CD4-positive, alpha-beta T cell treated with Interleukin-6 for 4 hours (primary cell): Measurements from ENCODE around the gene SSU72.
"Not testable (repeated sequence)": the region's sequence is repeated elsewhere in the genome, so short reads cannot be mapped to it uniquely, and the experiment has no call there.

Source experiments
- DNase-seq: peaks from one replicate; pipeline ENCODE4 v3.0.0-alpha.2; 2020; ENCODE audit warnings: mixed read lengths

Gene SSU72

GRCh38 chr1:1540090-1540817 lies 34.4 kb downstream of the SSU72 start, which contains the start of gene TMEM240:
Gene TMEM240, minus strand, starts transcription at chr1:1540624. Its CDS starts 278 bp downstream, at chr1:1540346.
- DNase-seq: peak; percentile 68

- no peak for DNase-seq
These were observed 35.2 kb downstream of the SSU72 start for GRCh38 chr1:1539310-1540089.

GRCh38 chr1:1538989-1539309 lies 35.7 kb downstream of the SSU72 start:
- no peak for DNase-seq

- DNase-seq: no peak
These were observed 36.3 kb downstream of the SSU72 start for GRCh38 chr1:1538334-1538733.

- no peak for DNase-seq
These were observed 36.9 kb downstream of the SSU72 start for GRCh38 chr1:1537626-1538250.

- DNase-seq: no peak
These were observed 37.6 kb downstream of the SSU72 start for GRCh38 chr1:1536938-1537546.

- no peak for DNase-seq
These were observed 38.4 kb downstream of the SSU72 start for GRCh38 chr1:1536019-1536937.

- no peak for DNase-seq
These were observed 39.3 kb downstream of the SSU72 start for GRCh38 chr1:1535201-1536018.

GRCh38 chr1:1534401-1535154 lies 40.1 kb downstream of the SSU72 start:
- DNase-seq: no peak

- DNase-seq: not testable (repeated sequence)
These were observed 40.8 kb downstream of the SSU72 start for GRCh38 chr1:1533894-1534291.

- not testable (repeated sequence) for DNase-seq
These were observed 41.3 kb downstream of the SSU72 start for GRCh38 chr1:1533176-1533893.

- no peak for DNase-seq
These were observed 42.7 kb downstream of the SSU72 start for GRCh38 chr1:1531947-1532346.

GRCh38 chr1:1529936-1530335 lies 44.7 kb downstream of the SSU72 start:
- no peak for DNase-seq

- DNase-seq: no peak
These were observed 45.3 kb downstream of the SSU72 start for GRCh38 chr1:1529321-1529720.

GRCh38 chr1:1528301-1529267 lies 46.1 kb downstream of the SSU72 start:
- no peak for DNase-seq

- DNase-seq: no peak
These were observed 47.4 kb downstream of the SSU72 start for GRCh38 chr1:1527092-1527816.

- not testable (repeated sequence) for DNase-seq
These were observed 48.2 kb downstream of the SSU72 start for GRCh38 chr1:1526476-1526875.
